ENCODE data around the gene RPL29. TPM values are rescaled to one million over a fixed set of nuclear protein-coding genes. Genes with fewer than 3 reads are reported as not detected.

RPL29 gene
- total and polyA plus RNA-seq, 4 donors: 711 to 2,402 (median 1,234) TPM

- Histone ChIP-seq H3K4me1 (ENCODE audit: control insufficient read depth in 5 of 5, insufficient read depth in 5 of 5, low read length in 5 of 5) (peaks cover 0 to 36% (median 12%) of the 10 kb centered on the region in 5 donors), H3K9me3 (ENCODE audit: control insufficient read depth in 4 of 4, insufficient read depth in 3 of 4, low read length in 3 of 4) (no peaks in the 10 kb centered on the region), H3K27ac (ENCODE audit: low read depth in 1 of 2, low read length in 1 of 2) (peak overlapping the region; percentile 17 to 92), H3K27me3 (ENCODE audit: control insufficient read depth in 3 of 3, insufficient read depth in 3 of 3, low read length in 2 of 3) (no peaks in the 10 kb centered on the region), H3K36me3 (ENCODE audit: control insufficient read depth in 4 of 4, insufficient read depth in 4 of 4, low read length in 4 of 4) (no peaks in the 10 kb centered on the region), H3K9ac (ENCODE audit: insufficient read depth in 1 of 2, low read length in 2 of 2) (no peak overlapping the region), H3K4me3 (no peak overlapping the region)
- 86% methylated on average over 3 of the region's 3 CpGs for WGBS, 2 donors
- DNase-seq (no peak), ATAC-seq (ENCODE audit: insufficient read depth, low FRiP score) (no peak)
- no peak for TF ChIP-seq CTCF (IDR thresholded peaks at IDR 0.05; ENCODE audit: control extremely low read depth, extremely low read depth)
Measured at GRCh38 chr3:52023101-52023770, 27.5 kb upstream of the RPL29 start.

GRCh38 chr3:52022323-52023100, 26.8 kb upstream of the RPL29 start:
- Histone ChIP-seq H3K4me3 (no peak overlapping the region), H3K9ac (ENCODE audit: insufficient read depth in 1 of 2, low read length in 2 of 2) (no peak overlapping the region), H3K9me3 (ENCODE audit: control insufficient read depth in 4 of 4, insufficient read depth in 3 of 4, low read length in 3 of 4) (no peaks in the 10 kb centered on the region), H3K36me3 (ENCODE audit: control insufficient read depth in 4 of 4, insufficient read depth in 4 of 4, low read length in 4 of 4) (no peaks in the 10 kb centered on the region), H3K27me3 (ENCODE audit: control insufficient read depth in 3 of 3, insufficient read depth in 3 of 3, low read length in 2 of 3) (no peaks in the 10 kb centered on the region), H3K4me1 (ENCODE audit: control insufficient read depth in 5 of 5, insufficient read depth in 5 of 5, low read length in 5 of 5) (peaks cover 0 to 36% (median 12%) of the 10 kb centered on the region in 5 donors), H3K27ac (ENCODE audit: low read depth in 1 of 2, low read length in 1 of 2) (peak overlapping the region; percentile 17 to 92)
- no peak for DNase-seq
- WGBS, 2 donors: 66 to 84% methylated on average over 20 of the region's 20 CpGs
- no peak for TF ChIP-seq CTCF (IDR thresholded peaks at IDR 0.05; ENCODE audit: control extremely low read depth, extremely low read depth)
- ATAC-seq (ENCODE audit: insufficient read depth, low FRiP score): no peak

GRCh38 chr3:52021489-52022268, 26.0 kb upstream of the RPL29 start:
- 69 to 72% methylated on average over 10 of the region's 10 CpGs for WGBS, 2 donors
- no peak overlapping the region for H3K4me3 ChIP-seq
- H3K9ac ChIP-seq (ENCODE audit: insufficient read depth in 1 of 2, low read length in 2 of 2): no peak overlapping the region
- peaks cover 0 to 36% (median 12%) of the 10 kb centered on the region in 5 donors for H3K4me1 ChIP-seq (ENCODE audit: control insufficient read depth in 5 of 5, insufficient read depth in 5 of 5, low read length in 5 of 5)
- peak in 1 of 3 donors; percentile 44 for DNase-seq
- no peaks in the 10 kb centered on the region for H3K36me3 ChIP-seq (ENCODE audit: control insufficient read depth in 4 of 4, insufficient read depth in 4 of 4, low read length in 4 of 4)
- TF ChIP-seq CTCF (IDR thresholded peaks at IDR 0.05; ENCODE audit: control extremely low read depth, extremely low read depth): no peak
- peak overlapping the region; percentile 37 to 92 for H3K27ac ChIP-seq (ENCODE audit: low read depth in 1 of 2, low read length in 1 of 2)
- H3K9me3 ChIP-seq (ENCODE audit: control insufficient read depth in 4 of 4, insufficient read depth in 3 of 4, low read length in 3 of 4): no peaks in the 10 kb centered on the region
- no peak for ATAC-seq (ENCODE audit: insufficient read depth, low FRiP score)
- no peaks in the 10 kb centered on the region for H3K27me3 ChIP-seq (ENCODE audit: control insufficient read depth in 3 of 3, insufficient read depth in 3 of 3, low read length in 2 of 3)

Measured in lung (tissue), 12 donors.